ENCODE results near the gene PJA1. TPM values are rescaled to one million over a fixed set of nuclear protein-coding genes. Genes with fewer than 3 reads are reported as not detected.

The PJA1 gene
- total RNA-seq, 2 experiments from 2014 or later: 18.4 to 20.2 TPM

- no TSS peak for BruUV-seq (replicated peaks)
- Histone ChIP-seq H3K79me2 (ENCODE audit: insufficient read depth, low read depth, low read length) (no peaks in the 10 kb centered on the region), H3K9me3 (ENCODE audit: low read length) (no peaks in the 10 kb centered on the region), H3K4me2 (ENCODE audit: low read length) (no peak overlapping the region), H3K4me1 (ENCODE audit: insufficient read depth, low read length, poor library complexity, severe bottlenecking) (no peaks in the 10 kb centered on the region), H2AFZ (ENCODE audit: low read length) (no peak overlapping the region), H4K20me1 (ENCODE audit: insufficient read depth, low read length) (no peaks in the 10 kb centered on the region), H3K9me2 (ENCODE audit: insufficient read depth, low read length) (no peaks in the 10 kb centered on the region), H3K27ac (ENCODE audit: low read depth, low read length, poor library complexity, severe bottlenecking) (no peak overlapping the region), H3K36me3 (ENCODE audit: insufficient read depth, low read length) (no peaks in the 10 kb centered on the region), H3K4me3 (ENCODE audit: low read depth, low read length, poor library complexity, severe bottlenecking) (no peak overlapping the region)
- POLR2A ChIA-PET: no interaction called here
- no peak for DNase-seq (ENCODE audit: low spot score)
- TF ChIP-seq CTCF (conservative IDR thresholded peaks at IDR 0.05; ENCODE audit: low read length): no peak
- TF ChIP-seq EZH2phosphoT487 (IDR thresholded peaks at IDR 0.05; ENCODE audit: borderline replicate concordance, low read depth, low read length): no peak
- CTCF ChIA-PET (ENCODE audit: unreplicated experiment): no interaction called here
- intact Hi-C loops (cut with micrococcal nuclease; ENCODE audit: unreplicated experiment): no loop called here
Measured at GRCh38 chrX:69123481-69123880, 41.8 kb downstream of the PJA1 start.

- H3K36me3 ChIP-seq (ENCODE audit: insufficient read depth, low read length): no peaks in the 10 kb centered on the region
- no peaks in the 10 kb centered on the region for H3K79me2 ChIP-seq (ENCODE audit: insufficient read depth, low read depth, low read length)
- POLR2A ChIA-PET: no interaction called here
- no peak for DNase-seq (ENCODE audit: low spot score)
- H3K4me1 ChIP-seq (ENCODE audit: insufficient read depth, low read length, poor library complexity, severe bottlenecking): no peaks in the 10 kb centered on the region
- intact Hi-C loops (cut with micrococcal nuclease; ENCODE audit: unreplicated experiment): no loop called here
- TF ChIP-seq EZH2phosphoT487 (IDR thresholded peaks at IDR 0.05; ENCODE audit: borderline replicate concordance, low read depth, low read length): no peak
- TF ChIP-seq CTCF (conservative IDR thresholded peaks at IDR 0.05; ENCODE audit: low read length): no peak
- no peak overlapping the region for H3K4me2 ChIP-seq (ENCODE audit: low read length)
- no peak overlapping the region for H3K27ac ChIP-seq (ENCODE audit: low read depth, low read length, poor library complexity, severe bottlenecking)
- H4K20me1 ChIP-seq (ENCODE audit: insufficient read depth, low read length): no peaks in the 10 kb centered on the region
- no peaks in the 10 kb centered on the region for H3K9me2 ChIP-seq (ENCODE audit: insufficient read depth, low read length)
- H2AFZ ChIP-seq (ENCODE audit: low read length): no peak overlapping the region
- no peak overlapping the region for H3K4me3 ChIP-seq (ENCODE audit: low read depth, low read length, poor library complexity, severe bottlenecking)
- CTCF ChIA-PET (ENCODE audit: unreplicated experiment): no interaction called here
- no peaks in the 10 kb centered on the region for H3K9me3 ChIP-seq (ENCODE audit: low read length)
- no TSS peak for BruUV-seq (replicated peaks)
Measured at GRCh38 chrX:69121321-69122000, 43.8 kb downstream of the PJA1 start.

- H3K36me3 ChIP-seq (ENCODE audit: insufficient read depth, low read length): no peaks in the 10 kb centered on the region
- TF ChIP-seq EZH2phosphoT487 (IDR thresholded peaks at IDR 0.05; ENCODE audit: borderline replicate concordance, low read depth, low read length) (no peak), CTCF (conservative IDR thresholded peaks at IDR 0.05; ENCODE audit: low read length) (no peak)
- H3K9me3 ChIP-seq (ENCODE audit: low read length): no peaks in the 10 kb centered on the region
- intact Hi-C loops (cut with micrococcal nuclease; ENCODE audit: unreplicated experiment): no loop called here
- DNase-seq (ENCODE audit: low spot score): no peak
- ChIA-PET CTCF (ENCODE audit: unreplicated experiment) (no interaction called here), POLR2A (no interaction called here)
- H3K9me2 ChIP-seq (ENCODE audit: insufficient read depth, low read length): no peaks in the 10 kb centered on the region
- no peak overlapping the region for H3K4me2 ChIP-seq (ENCODE audit: low read length)
- no TSS peak for BruUV-seq (replicated peaks)
- no peak overlapping the region for H3K4me3 ChIP-seq (ENCODE audit: low read depth, low read length, poor library complexity, severe bottlenecking)
- no peaks in the 10 kb centered on the region for H3K4me1 ChIP-seq (ENCODE audit: insufficient read depth, low read length, poor library complexity, severe bottlenecking)
- no peak overlapping the region for H3K27ac ChIP-seq (ENCODE audit: low read depth, low read length, poor library complexity, severe bottlenecking)
- H2AFZ ChIP-seq (ENCODE audit: low read length): no peak overlapping the region
- H3K79me2 ChIP-seq (ENCODE audit: insufficient read depth, low read depth, low read length): no peaks in the 10 kb centered on the region
- no peaks in the 10 kb centered on the region for H4K20me1 ChIP-seq (ENCODE audit: insufficient read depth, low read length)
Measured at GRCh38 chrX:69120476-69120875, 44.8 kb downstream of the PJA1 start.
